Liver (tissue), 9 donors: Measurements from ENCODE around the gene LBX1. TPM values are rescaled to one million over a fixed set of nuclear protein-coding genes. Genes with fewer than 3 reads are reported as not detected.

ENCODE experiments used
- DNase-seq: peaks from one replicate; pipeline ENCODE4 v3.0.0-alpha.2; 2017; ENCODE audit warnings: low spot score
- H3K27ac ChIP-seq, 2 donors: one replicate each; pipeline ENCODE4 v1.7.0; 2013; ENCODE audit warnings: inconsistent platforms in 2 of 2, low read length in 2 of 2, control low read depth in 1 of 2, low read depth in 1 of 2, mild to moderate bottlenecking in 1 of 2
- H3K27me3 ChIP-seq, 4 donors: one replicate each; pipeline versions ENCODE4 v1.6.1 to v1.7.0; 2013; ENCODE audit warnings: low read length in 3 of 4, inconsistent platforms in 1 of 4, mild to moderate bottlenecking in 1 of 4, moderate library complexity in 1 of 4; ENCODE audit not compliant: control insufficient read depth in 4 of 4, insufficient read depth in 4 of 4
- H3K36me3 ChIP-seq, 4 donors: one replicate each; pipeline versions ENCODE4 v1.6.1 to v1.7.0; 2013; ENCODE audit warnings: low read length in 3 of 4, mild to moderate bottlenecking in 3 of 4, low read depth in 1 of 4, moderate library complexity in 1 of 4; ENCODE audit not compliant: control insufficient read depth in 4 of 4, insufficient read depth in 3 of 4
- H3K4me1 ChIP-seq, 4 donors: one replicate each; pipeline versions ENCODE4 v1.6.1 to v1.7.0; 2013; ENCODE audit warnings: low read length in 3 of 4, mild to moderate bottlenecking in 3 of 4, moderate library complexity in 1 of 4; ENCODE audit not compliant: control insufficient read depth in 4 of 4, insufficient read depth in 4 of 4
- H3K4me3 ChIP-seq, 3 donors: one replicate each; pipeline versions ENCODE4 v1.6.1 to v1.7.0; 2013; ENCODE audit warnings: low read length in 3 of 3, control low read depth in 1 of 3, low read depth in 1 of 3, mild to moderate bottlenecking in 1 of 3
- H3K9ac ChIP-seq, 2 donors: one replicate each; pipeline ENCODE4 v1.7.0; 2013; ENCODE audit warnings: low read length in 2 of 2, mild to moderate bottlenecking in 2 of 2, moderate library complexity in 2 of 2, control low read depth in 1 of 2, low read depth in 1 of 2
- H3K9me3 ChIP-seq, 4 donors: one replicate each; pipeline versions ENCODE4 v1.6.1 to v1.7.0; 2013; ENCODE audit warnings: low read length in 3 of 4; ENCODE audit not compliant: control insufficient read depth in 4 of 4
- EGR1 ChIP-seq, 2 donors: IDR thresholded peaks; 2 replicates each; pipeline ENCODE4 v1.6.1; 2016 to 2018; ENCODE audit warnings: antibody characterized with exemption in 2 of 2, low read depth in 2 of 2
- FOXA1 ChIP-seq: IDR thresholded peaks from 2 replicates; pipeline ENCODE4 v1.6.1; 2016; ENCODE audit warnings: antibody characterized with exemption
- FOXA2 ChIP-seq: IDR thresholded peaks from 2 replicates; pipeline ENCODE4 v1.6.1; 2016; ENCODE audit warnings: antibody characterized with exemption
- GABPA ChIP-seq, 2 donors: IDR thresholded peaks in 1 of 2; conservative IDR thresholded peaks in 1 of 2; 2 replicates each; pipeline ENCODE4 v1.6.1; 2016; ENCODE audit warnings: antibody characterized with exemption in 2 of 2, mild to moderate bottlenecking in 1 of 2, moderate library complexity in 1 of 2
- HNF4A ChIP-seq, 2 donors: conservative IDR thresholded peaks; 2 replicates each; pipeline ENCODE4 v1.6.1; 2016; ENCODE audit warnings: antibody characterized with exemption in 2 of 2, mild to moderate bottlenecking in 2 of 2
- HNF4G ChIP-seq: IDR thresholded peaks from 2 replicates; pipeline ENCODE4 v1.6.1; 2016; ENCODE audit warnings: antibody characterized with exemption
- JUND ChIP-seq, 2 donors: IDR thresholded peaks; 2 replicates each; pipeline ENCODE4 v1.6.1; 2016; ENCODE audit warnings: antibody characterized with exemption in 2 of 2
- NR2F2 ChIP-seq: IDR thresholded peaks from 2 replicates; pipeline ENCODE4 v1.6.1; 2016; ENCODE audit warnings: antibody characterized with exemption
- RAD21 ChIP-seq, 2 donors: IDR thresholded peaks; 2 replicates each; pipeline ENCODE4 v1.6.1; 2016; ENCODE audit warnings: antibody characterized with exemption in 2 of 2, mild to moderate bottlenecking in 2 of 2
- RXRA ChIP-seq, 2 donors: IDR thresholded peaks; 2 replicates each; pipeline ENCODE4 v1.6.1; 2017 to 2018; ENCODE audit warnings: antibody characterized with exemption in 2 of 2, mild to moderate bottlenecking in 1 of 2
- SP1 ChIP-seq: IDR thresholded peaks from 2 replicates; pipeline ENCODE4 v1.6.1; 2018; ENCODE audit warnings: antibody characterized with exemption, mild to moderate bottlenecking
- TAF1 ChIP-seq: conservative IDR thresholded peaks from 2 replicates; pipeline ENCODE4 v1.6.1; 2016; ENCODE audit warnings: antibody characterized with exemption, mild to moderate bottlenecking
- YY1 ChIP-seq: IDR thresholded peaks from 2 replicates; pipeline ENCODE4 v1.6.1; 2016; ENCODE audit warnings: antibody characterized with exemption, mild to moderate bottlenecking
- WGBS: extraction: QIAGEN DNeasy Blood & Tissue Kit; methylation state at CpG from one replicate; pipeline ENCODE4 v1.1.7; 2013; 5-methylcytosine and 5-hydroxymethylcytosine counted together
- polyA plus RNA-seq, 2 donors: library from polyadenylated mRNA; stranded (reverse) in 1 of 2; unstranded in 1 of 2; fragments of 200-250 nt in 1 of 2; fragments of >200 nt in 1 of 2; fragmentation: Nextera tagmentation in 1 of 2; extraction: Ambion mirVana in 1 of 2; gene quantifications; one replicate each; pipeline versions ENCODE4 v1.2.1 to v1.2.3, GENCODE V29; 2013 to 2015
- total RNA-seq, 2 donors: library from RNA; depleted of rRNA; stranded (reverse); fragments of >200 nt; gene quantifications; one replicate each; pipeline ENCODE4 v1.2.3, GENCODE V29; 2014
- TF ChIP-seq, protein P1 (sequence below): fragments of 150-350 bp; IDR thresholded peaks from 2 replicates; pipeline ENCODE4 v1.5.1; 2017; ENCODE audit warnings: improper control_type of control experiment, low read depth, low read length; ENCODE audit not compliant: missing input control
- TF ChIP-seq, protein P2 (sequence below): IDR thresholded peaks from 2 replicates; pipeline ENCODE4 v1.6.1; 2016; ENCODE audit warnings: antibody characterized with exemption
- TF ChIP-seq, protein P3 (sequence below): IDR thresholded peaks from 2 replicates; pipeline ENCODE4 v1.6.1; 2016; ENCODE audit warnings: antibody characterized with exemption
- TF ChIP-seq, protein P4 (sequence below): IDR thresholded peaks from 2 replicates; pipeline ENCODE4 v1.6.1; 2016; ENCODE audit warnings: antibody characterized with exemption
- TF ChIP-seq, protein P5 (sequence below): IDR thresholded peaks from 2 replicates; pipeline ENCODE4 v1.6.1; 2016; ENCODE audit warnings: antibody characterized with exemption, mild to moderate bottlenecking
- donor health status: healthy.
- donor health status: healthy.
- donor health status: healthy.
- donor health status: healthy.
- donor health status: healthy.

LBX1 gene
- total and polyA plus RNA-seq, 4 donors = not detected

DNA sequence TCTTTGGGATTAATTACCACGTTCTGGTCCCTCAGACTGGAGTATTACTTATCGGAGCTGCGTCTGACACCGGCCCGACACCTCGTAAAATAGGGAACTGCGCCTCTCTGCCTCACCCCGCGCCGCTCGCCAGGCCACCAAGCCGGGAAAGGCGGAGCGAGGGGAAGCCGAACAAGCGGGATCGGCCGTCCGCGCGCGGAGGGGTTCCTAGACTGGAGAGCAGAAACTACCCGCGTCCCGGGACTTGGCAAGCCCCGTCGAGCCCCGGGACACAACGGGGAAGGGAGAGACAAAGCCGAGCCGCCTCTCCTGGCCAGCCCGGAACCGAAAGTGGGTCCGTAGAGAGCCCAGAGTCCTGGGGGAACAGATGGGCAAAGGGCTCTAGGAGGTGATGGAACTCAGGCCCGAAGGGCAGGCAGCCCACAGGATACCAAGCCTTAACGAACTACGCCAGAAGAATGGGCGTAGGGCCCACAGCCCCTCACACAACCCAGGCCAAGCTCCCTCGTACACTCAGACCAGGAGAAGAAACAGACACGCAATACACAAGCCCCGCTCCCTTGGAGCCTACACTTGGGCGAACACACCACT is 6.5 kb downstream of the LBX1 start:
- Histone ChIP-seq H3K27me3 (peaks cover 0 to 49% (median 26%) of the 10 kb centered on the region in 4 donors), H3K4me3 (peak overlapping the region in 2 of 3 donors; percentile 39 to 57), H3K9ac (no peak overlapping the region), H3K4me1 (peaks cover 18 to 44% (median 23%) of the 10 kb centered on the region in 4 donors), H3K27ac (no peak overlapping the region), H3K9me3 (no peaks in the 10 kb centered on the region), H3K36me3 (no peaks in the 10 kb centered on the region)
- 3% methylated on average over 42 of the region's 42 CpGs for WGBS
- TF ChIP-seq FOXA2 (no peak), SP1 (no peak), RXRA (IDR thresholded peaks at IDR 0.05) (no peak), HNF4G (no peak), RAD21 (IDR thresholded peaks at IDR 0.05) (no peak), TAF1 (no peak)
- TF ChIP-seq, protein P1, sequence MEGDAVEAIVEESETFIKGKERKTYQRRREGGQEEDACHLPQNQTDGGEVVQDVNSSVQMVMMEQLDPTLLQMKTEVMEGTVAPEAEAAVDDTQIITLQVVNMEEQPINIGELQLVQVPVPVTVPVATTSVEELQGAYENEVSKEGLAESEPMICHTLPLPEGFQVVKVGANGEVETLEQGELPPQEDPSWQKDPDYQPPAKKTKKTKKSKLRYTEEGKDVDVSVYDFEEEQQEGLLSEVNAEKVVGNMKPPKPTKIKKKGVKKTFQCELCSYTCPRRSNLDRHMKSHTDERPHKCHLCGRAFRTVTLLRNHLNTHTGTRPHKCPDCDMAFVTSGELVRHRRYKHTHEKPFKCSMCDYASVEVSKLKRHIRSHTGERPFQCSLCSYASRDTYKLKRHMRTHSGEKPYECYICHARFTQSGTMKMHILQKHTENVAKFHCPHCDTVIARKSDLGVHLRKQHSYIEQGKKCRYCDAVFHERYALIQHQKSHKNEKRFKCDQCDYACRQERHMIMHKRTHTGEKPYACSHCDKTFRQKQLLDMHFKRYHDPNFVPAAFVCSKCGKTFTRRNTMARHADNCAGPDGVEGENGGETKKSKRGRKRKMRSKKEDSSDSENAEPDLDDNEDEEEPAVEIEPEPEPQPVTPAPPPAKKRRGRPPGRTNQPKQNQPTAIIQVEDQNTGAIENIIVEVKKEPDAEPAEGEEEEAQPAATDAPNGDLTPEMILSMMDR = no peak
- TF ChIP-seq, protein P2, sequence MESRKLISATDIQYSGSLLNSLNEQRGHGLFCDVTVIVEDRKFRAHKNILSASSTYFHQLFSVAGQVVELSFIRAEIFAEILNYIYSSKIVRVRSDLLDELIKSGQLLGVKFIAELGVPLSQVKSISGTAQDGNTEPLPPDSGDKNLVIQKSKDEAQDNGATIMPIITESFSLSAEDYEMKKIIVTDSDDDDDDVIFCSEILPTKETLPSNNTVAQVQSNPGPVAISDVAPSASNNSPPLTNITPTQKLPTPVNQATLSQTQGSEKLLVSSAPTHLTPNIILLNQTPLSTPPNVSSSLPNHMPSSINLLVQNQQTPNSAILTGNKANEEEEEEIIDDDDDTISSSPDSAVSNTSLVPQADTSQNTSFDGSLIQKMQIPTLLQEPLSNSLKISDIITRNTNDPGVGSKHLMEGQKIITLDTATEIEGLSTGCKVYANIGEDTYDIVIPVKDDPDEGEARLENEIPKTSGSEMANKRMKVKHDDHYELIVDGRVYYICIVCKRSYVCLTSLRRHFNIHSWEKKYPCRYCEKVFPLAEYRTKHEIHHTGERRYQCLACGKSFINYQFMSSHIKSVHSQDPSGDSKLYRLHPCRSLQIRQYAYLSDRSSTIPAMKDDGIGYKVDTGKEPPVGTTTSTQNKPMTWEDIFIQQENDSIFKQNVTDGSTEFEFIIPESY = no peak
- TF ChIP-seq, protein P3, sequence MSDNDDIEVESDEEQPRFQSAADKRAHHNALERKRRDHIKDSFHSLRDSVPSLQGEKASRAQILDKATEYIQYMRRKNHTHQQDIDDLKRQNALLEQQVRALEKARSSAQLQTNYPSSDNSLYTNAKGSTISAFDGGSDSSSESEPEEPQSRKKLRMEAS = no peak
- DNase-seq = no peak

DNA sequence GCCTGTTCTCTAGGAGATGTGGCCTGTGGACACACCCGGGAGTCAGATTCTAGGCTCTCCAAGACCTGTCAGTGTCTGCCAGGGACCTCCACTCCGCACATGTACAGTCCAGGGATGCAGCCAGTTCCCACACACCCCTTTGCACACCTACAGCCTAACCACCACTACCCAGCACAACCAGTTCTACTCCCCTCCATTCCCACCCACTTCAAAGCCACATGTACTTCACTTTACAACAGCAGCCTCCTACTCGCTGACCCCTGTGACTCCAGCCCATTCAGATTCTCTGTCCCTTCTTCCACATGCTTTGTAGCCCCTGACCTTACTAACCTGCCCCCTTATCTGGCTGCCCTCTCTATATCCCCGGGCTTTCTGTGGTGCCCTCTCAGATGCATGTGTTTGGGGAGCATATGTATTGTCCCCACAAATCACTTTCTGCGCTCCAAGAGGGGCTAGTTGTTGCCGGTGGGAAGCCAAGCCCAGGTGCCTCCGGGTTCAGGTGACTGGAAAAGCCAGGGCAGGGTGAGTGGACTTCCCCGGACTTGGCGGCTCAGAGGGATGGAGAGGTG is 7.2 kb downstream of the LBX1 start:
- peaks cover 21 to 48% (median 28%) of the 10 kb centered on the region in 4 donors for H3K4me1 ChIP-seq
- no peaks in the 10 kb centered on the region for H3K36me3 ChIP-seq
- peaks cover 0 to 49% (median 26%) of the 10 kb centered on the region in 4 donors for H3K27me3 ChIP-seq
- no peak overlapping the region for H3K9ac ChIP-seq
- 5% methylated on average over 9 of the region's 9 CpGs for WGBS
- TF ChIP-seq SP1 = no peak
- TF ChIP-seq, protein P4, sequence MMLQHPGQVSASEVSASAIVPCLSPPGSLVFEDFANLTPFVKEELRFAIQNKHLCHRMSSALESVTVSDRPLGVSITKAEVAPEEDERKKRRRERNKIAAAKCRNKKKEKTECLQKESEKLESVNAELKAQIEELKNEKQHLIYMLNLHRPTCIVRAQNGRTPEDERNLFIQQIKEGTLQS = no peak
- no peak for TF ChIP-seq FOXA1
- TF ChIP-seq, protein P5, sequence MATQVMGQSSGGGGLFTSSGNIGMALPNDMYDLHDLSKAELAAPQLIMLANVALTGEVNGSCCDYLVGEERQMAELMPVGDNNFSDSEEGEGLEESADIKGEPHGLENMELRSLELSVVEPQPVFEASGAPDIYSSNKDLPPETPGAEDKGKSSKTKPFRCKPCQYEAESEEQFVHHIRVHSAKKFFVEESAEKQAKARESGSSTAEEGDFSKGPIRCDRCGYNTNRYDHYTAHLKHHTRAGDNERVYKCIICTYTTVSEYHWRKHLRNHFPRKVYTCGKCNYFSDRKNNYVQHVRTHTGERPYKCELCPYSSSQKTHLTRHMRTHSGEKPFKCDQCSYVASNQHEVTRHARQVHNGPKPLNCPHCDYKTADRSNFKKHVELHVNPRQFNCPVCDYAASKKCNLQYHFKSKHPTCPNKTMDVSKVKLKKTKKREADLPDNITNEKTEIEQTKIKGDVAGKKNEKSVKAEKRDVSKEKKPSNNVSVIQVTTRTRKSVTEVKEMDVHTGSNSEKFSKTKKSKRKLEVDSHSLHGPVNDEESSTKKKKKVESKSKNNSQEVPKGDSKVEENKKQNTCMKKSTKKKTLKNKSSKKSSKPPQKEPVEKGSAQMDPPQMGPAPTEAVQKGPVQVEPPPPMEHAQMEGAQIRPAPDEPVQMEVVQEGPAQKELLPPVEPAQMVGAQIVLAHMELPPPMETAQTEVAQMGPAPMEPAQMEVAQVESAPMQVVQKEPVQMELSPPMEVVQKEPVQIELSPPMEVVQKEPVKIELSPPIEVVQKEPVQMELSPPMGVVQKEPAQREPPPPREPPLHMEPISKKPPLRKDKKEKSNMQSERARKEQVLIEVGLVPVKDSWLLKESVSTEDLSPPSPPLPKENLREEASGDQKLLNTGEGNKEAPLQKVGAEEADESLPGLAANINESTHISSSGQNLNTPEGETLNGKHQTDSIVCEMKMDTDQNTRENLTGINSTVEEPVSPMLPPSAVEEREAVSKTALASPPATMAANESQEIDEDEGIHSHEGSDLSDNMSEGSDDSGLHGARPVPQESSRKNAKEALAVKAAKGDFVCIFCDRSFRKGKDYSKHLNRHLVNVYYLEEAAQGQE = no peak
- TF ChIP-seq, protein P3 = no peak
- TF ChIP-seq NR2F2 = no peak
- TF ChIP-seq FOXA2 = no peak
- no peak for TF ChIP-seq JUND (IDR thresholded peaks at IDR 0.05)
- TF ChIP-seq, protein P1 = no peak
- no peak for TF ChIP-seq GABPA (IDR thresholded peaks at IDR 0.05 in 1 of 2, conservative IDR thresholded peaks at IDR 0.05 in 1 of 2)
- TF ChIP-seq YY1 = no peak
- no peak for TF ChIP-seq HNF4A (conservative IDR thresholded peaks at IDR 0.05)
- TF ChIP-seq EGR1 (IDR thresholded peaks at IDR 0.05; ENCODE audit: low read depth in 2 of 2) = no peak
- TF ChIP-seq, protein P2 = no peak
- TF ChIP-seq RXRA (IDR thresholded peaks at IDR 0.05) = no peak
- TF ChIP-seq HNF4G = no peak
- no peak for TF ChIP-seq RAD21 (IDR thresholded peaks at IDR 0.05)
- H3K27ac ChIP-seq = no peak overlapping the region
- no peaks in the 10 kb centered on the region for H3K9me3 ChIP-seq
- no peak overlapping the region for H3K4me3 ChIP-seq
- no peak for DNase-seq
